ENCODE results near the gene ACOX1.

ACOX1 gene

GRCh38 chr17:75909051-75909811 lies 69.7 kb downstream of the ACOX1 start:
- DNase-seq (ENCODE audit: low read depth in 2 of 2), result no peak

- no peak for DNase-seq (ENCODE audit: low read depth in 2 of 2)
Observed at GRCh38 chr17:75908201-75908600, 70.8 kb downstream of the ACOX1 start.

GRCh38 chr17:75906143-75906884 lies 72.7 kb downstream of the ACOX1 start:
- no peak for DNase-seq (ENCODE audit: low read depth in 2 of 2)

GRCh38 chr17:75904749-75905521 lies 74.0 kb downstream of the ACOX1 start, which contains the start of gene MRPL38:
Gene MRPL38 (minus strand): TSS chr17:75904884. CDS start chr17:75904875, 9 bp downstream.
- peak; percentile 93 to 96 for DNase-seq (ENCODE audit: low read depth in 2 of 2)

- no peak for DNase-seq (ENCODE audit: low read depth in 2 of 2)
Observed at GRCh38 chr17:75902406-75902805, 76.6 kb downstream of the ACOX1 start.

GRCh38 chr17:75901727-75902126 lies 77.2 kb downstream of the ACOX1 start:
- no peak for DNase-seq (ENCODE audit: low read depth in 2 of 2)

- DNase-seq (ENCODE audit: low read depth in 2 of 2), result no peak
Observed at GRCh38 chr17:75900691-75901533, 78.1 kb downstream of the ACOX1 start.

- DNase-seq (ENCODE audit: low read depth in 2 of 2), result no peak
Observed at GRCh38 chr17:75899767-75900468, 79.0 kb downstream of the ACOX1 start.

GRCh38 chr17:75899353-75899752 lies 79.6 kb downstream of the ACOX1 start:
- no peak for DNase-seq (ENCODE audit: low read depth in 2 of 2)

GRCh38 chr17:75898791-75899190 lies 80.2 kb downstream of the ACOX1 start:
- DNase-seq (ENCODE audit: low read depth in 2 of 2), result no peak

GRCh38 chr17:75898065-75898464 lies 80.9 kb downstream of the ACOX1 start:
- no peak for DNase-seq (ENCODE audit: low read depth in 2 of 2)

GRCh38 chr17:75897160-75898019 lies 81.6 kb downstream of the ACOX1 start:
- no peak for DNase-seq (ENCODE audit: low read depth in 2 of 2)

GRCh38 chr17:75896415-75897159 lies 82.4 kb downstream of the ACOX1 start, which contains the start of gene TRIM65:
Gene TRIM65 (minus strand): TSS chr17:75896951. CDS start chr17:75896937, 14 bp downstream.
- DNase-seq (ENCODE audit: low read depth in 2 of 2), result peak; percentile 71 to 74

- DNase-seq (ENCODE audit: low read depth in 2 of 2), result no peak
Observed at GRCh38 chr17:75895370-75896155, 83.4 kb downstream of the ACOX1 start.

GRCh38 chr17:75894049-75894733 lies 84.8 kb downstream of the ACOX1 start:
- no peak for DNase-seq (ENCODE audit: low read depth in 2 of 2)

- DNase-seq (ENCODE audit: low read depth in 2 of 2), result no peak
Observed at GRCh38 chr17:75893305-75894048, 85.5 kb downstream of the ACOX1 start.
